Ishikawa (cell line): ENCODE results near the gene BSG.

Experiments used
- CREB1 ChIP-seq: IDR thresholded peaks from 2 replicates; pipeline ENCODE4 v1.6.1; 2012; ENCODE audit warnings: low read depth
- EP300 ChIP-seq: IDR thresholded peaks from 2 replicates; pipeline ENCODE4 v1.6.1; 2012; ENCODE audit warnings: borderline replicate concordance

GRCh38 chr19:623974-624373, 51.6 kb downstream of the BSG start:
- TF ChIP-seq EP300 (peak; percentile 98), CREB1 (peak; percentile 79)
